ENCODE measurements around the gene HOXC9.
A peak's percentile ranks its signal among the peaks of the same experiment; 100 is the strongest.

The HOXC9 gene

GRCh38 chr12:53976172-53976822 is 23.7 kb upstream of the HOXC9 start:
- DNase-seq, result no peak

DNA sequence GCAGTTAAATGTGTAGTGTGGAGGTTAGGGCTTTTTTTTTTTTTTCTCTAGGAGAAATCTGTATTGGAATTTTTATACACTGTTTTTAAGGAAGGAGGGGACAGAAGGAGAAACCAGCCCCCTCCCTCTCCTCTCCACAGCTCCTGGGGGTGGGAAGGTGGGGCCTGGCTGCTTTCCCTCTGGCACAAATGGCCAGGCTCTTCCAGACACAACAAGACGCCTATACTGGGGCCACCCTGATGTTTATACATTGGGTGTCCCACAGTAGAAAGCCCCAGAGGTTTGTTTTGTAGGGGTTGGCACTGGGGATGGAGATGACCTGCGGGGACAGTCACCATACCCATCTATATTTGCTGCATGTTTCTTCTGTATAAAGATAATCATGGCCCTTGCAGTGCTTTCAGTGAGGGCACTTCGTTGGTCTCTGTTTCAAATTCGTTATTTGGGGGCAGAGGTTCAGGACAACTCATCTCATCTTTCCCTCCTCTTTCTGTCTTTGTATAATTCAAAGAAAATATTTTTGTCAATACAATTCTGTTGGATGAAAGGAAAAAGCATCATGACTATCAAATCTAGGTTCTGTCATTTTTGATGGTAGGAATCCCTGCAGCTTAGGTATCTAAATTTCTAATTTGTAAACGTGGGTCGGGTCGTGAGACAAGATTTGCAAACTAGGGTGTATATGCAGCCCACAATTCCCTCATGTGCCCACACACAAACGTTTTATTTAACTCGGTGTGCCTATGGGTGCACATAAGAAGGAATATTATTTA is 23.0 kb upstream of the HOXC9 start:
- DNase-seq, result no peak

- DNase-seq, result no peak
Observed at GRCh38 chr12:53977596-53978445, 22.1 kb upstream of the HOXC9 start.

DNA sequence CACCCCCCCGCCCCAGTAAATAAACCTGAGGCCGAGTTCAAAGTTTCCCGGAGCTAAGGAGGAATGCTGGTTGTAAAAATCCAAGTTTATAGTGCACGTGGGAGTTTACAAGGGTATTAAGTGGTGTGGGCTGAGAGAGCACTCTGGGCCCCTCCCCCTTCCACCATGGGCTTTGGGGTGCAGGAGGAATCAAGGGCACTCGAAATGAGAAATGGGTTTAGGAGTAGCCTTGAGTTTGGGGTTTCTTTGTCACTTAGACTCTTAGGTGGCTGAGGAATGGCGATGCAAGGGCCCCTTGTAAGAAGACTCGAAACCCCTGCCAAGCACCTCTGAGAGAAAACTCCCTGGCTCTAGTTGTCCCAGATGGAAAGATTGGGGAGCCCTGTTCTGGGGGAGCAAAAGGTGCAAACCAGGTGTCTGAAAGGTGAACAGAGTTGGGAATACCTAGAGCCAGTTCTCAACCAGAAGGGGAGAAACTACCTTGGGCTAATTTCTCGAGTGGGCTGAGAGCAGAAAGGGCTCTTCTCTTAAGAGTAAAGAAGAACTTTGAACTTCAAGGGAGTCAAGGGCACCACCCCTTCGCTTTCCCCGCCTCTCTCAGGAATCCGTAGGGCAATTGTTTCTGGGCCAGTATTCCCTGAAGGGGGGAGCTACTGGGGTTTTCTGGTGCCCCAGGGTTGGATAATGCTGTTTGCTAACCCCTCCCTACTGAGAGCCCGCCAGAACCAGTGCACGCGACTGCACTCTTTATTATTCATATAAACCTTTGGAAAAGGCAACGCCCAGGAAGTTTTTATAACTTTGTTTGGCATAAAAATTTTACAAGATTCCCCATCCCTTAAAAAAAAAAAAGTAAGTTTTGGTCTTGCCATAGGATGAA is 21.2 kb upstream of the HOXC9 start:
- DNase-seq, result no peak

- no peak for DNase-seq
Observed at GRCh38 chr12:53980104-53980801, 19.7 kb upstream of the HOXC9 start.

GRCh38 chr12:53980802-53981496 is 19.0 kb upstream of the HOXC9 start:
- DNase-seq, result no peak

GRCh38 chr12:53981634-53982565 is 18.1 kb upstream of the HOXC9 start:
- no peak for DNase-seq

DNA sequence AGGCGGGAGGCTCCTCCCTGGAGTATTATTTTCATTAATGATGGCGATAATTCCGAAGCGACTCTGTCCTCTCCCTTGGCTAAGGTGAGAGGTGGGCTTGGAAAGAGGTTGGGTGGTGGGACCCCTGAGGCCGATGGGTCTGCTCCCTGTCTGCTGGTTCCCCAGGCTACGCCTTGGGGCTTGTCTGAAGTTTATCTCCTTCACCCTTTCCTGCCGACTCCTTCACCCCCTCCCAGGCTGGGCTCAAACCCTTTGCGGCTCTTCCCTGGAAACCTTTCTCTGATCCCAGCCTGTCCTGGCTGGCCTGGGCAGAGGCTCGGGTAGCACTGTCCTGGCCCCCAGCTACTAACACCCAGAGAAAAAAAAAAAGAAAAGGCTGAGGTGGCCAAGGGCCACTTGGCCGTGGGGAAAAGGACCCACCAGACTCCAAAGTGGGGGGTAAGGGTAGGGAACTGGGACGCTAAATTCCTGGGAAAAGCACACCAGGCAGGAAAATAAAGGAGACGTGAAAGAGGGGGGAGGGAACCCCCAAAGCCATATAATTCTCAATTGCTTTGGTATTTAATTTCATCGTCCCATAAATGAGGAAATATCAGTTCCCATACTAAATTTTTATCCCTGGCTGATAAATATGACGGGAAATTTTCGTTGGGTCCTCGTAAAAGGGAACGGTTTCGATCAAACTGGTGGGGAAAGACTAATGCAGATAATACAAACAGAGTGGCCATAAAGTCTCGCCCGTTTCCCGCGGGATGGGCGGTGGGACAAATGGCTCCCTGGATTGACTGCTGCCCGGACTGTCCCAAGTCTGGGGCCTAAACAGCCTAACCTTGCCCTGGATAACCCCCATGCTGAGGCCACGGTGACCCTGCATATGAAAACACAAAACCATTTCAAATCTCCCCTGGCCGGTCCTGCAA is 17.1 kb upstream of the HOXC9 start:
- no peak for DNase-seq

DNA sequence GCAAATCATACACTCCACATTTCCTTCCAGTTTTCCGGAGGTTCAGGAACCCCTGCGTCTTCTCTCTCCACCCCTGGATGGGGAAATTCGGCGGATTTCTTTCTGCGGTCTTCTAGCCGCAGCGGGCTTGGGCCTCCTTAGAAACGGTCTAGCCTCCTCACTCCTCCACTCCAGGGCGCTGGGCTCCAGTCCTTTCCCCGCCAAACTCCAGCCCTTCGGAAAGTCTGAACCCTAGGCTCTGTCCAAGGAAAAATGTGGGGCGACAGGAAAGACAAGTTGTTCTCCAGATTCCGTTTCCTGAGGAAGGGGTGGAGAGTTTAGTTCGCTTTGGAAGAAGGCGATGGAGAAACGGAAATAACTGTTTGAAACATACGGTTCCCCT is 16.4 kb upstream of the HOXC9 start:
- no peak for DNase-seq

DNA sequence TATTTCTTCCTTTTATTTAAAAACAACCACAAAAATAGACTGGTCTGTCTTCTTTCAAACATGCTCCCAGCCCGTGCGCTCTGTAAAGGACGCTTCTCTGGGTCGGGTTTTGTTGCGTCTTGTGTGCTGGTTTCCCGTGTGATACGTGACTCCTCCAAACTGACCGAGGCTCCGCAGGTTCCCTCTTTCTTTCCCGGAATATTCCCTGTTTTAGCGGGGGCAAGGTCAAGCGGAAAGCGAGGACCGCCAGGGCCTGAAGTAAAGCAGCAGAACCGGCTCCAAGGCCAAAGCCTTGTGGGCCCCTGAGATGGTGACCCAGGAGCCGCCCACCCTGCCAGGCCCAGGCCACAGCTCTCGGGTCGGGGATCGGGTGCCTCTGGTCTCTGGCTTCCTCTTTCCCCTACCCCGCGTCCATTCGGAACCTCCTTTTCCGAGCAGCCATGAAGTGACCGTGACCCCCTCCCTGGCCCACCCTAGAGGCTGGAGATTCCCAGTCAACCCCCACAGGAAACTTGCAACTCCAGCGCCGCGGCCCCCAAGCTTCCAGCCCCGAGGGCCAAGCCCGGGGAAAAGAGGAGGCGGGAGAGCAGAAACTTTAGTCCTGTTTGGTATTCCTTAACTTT is 15.9 kb upstream of the HOXC9 start:
- no peak for DNase-seq

GRCh38 chr12:53984901-53985691 is 14.9 kb upstream of the HOXC9 start, which contains the start of gene HOXC10:
HOXC10 (plus strand) TSS chr12:53985146; CDS start chr12:53985260, 114 bp downstream.
- peak; percentile 76 for DNase-seq

DNA sequence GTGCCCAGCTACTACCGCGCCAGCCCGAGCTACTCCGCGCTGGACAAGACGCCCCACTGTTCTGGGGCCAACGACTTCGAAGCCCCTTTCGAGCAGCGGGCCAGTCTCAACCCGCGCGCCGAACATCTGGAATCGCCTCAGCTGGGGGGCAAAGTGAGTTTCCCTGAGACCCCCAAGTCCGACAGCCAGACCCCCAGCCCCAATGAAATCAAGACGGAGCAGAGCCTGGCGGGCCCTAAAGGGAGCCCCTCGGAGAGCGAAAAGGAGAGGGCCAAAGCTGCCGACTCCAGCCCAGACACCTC is 14.3 kb upstream of the HOXC9 start:
- DNase-seq, result no peak

GRCh38 chr12:53985994-53986685 is 13.8 kb upstream of the HOXC9 start:
- no peak for DNase-seq

GRCh38 chr12:53986686-53987483 is 13.1 kb upstream of the HOXC9 start:
- no peak for DNase-seq

GRCh38 chr12:53987787-53988230 is 12.2 kb upstream of the HOXC9 start:
- DNase-seq, result no peak

DNA sequence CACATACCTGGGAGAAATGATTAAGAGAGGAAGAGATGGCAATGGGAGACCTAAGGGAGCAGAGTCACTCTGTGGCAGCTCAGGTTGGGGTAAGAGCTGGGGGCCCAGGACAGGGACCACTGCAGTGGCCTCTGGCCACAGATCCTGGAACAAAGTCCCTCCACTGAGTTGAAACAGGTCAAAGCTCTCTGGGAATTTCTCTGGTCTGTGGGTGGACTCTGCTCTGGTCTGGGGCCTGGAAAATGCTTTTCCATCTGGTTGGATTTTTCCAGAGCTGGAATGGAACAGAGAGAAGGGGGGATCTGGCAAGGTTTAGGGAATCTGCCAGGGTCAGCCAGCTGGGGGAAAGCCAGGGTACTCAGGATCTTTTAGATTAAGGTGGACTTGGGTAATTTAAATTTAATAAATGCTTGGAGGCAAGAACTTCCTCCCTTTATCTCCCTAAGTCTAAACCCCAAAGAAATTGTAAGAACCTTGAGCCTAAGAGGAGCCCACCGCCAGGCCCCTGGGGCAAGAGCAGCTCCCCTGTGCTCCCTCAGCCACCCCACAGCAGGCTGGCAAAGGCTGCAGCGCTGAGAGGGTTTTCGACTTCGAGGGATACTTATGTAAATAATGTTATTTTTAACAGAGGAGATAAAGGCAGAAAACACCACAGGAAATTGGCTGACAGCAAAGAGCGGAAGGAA is 11.3 kb upstream of the HOXC9 start:
- no peak for DNase-seq
